Tibial artery (tissue), 4 donors: Measurements from ENCODE around the gene BOD1L1.

ENCODE experiments used
- DNase-seq, 2 donors: peaks; one replicate each; pipeline ENCODE4 v3.0.0-alpha.2; 2019
- H3K27ac ChIP-seq, 2 donors: fragments of 200-600 bp; sonication (generic) in 1 of 2; 1 replicate in 1 of 2; 2 replicates in 1 of 2; pipeline ENCODE4 v1.5.1; 2018 to 2019; ENCODE audit warnings: mild to moderate bottlenecking in 1 of 2
- H3K27me3 ChIP-seq, 2 donors: fragments of 200-600 bp; sonication (generic) in 1 of 2; one replicate each; pipeline versions ENCODE4 v1.5.1 to v1.6.0; 2016 to 2019
- H3K36me3 ChIP-seq, 3 donors: fragments of 200-600 bp; sonication (generic) in 2 of 3; one replicate each; pipeline ENCODE4 v1.5.1; 2016 to 2019; ENCODE audit warnings: mild to moderate bottlenecking in 2 of 3
- H3K4me1 ChIP-seq, 4 donors: fragments of 200-600 bp; sonication (generic) in 2 of 4; 1 replicate in 3 of 4; 2 replicates in 1 of 4; pipeline ENCODE4 v1.5.1; 2016 to 2019
- H3K4me3 ChIP-seq, 2 donors: fragments of 200-600 bp; sonication (generic) in 1 of 2; 1 replicate in 1 of 2; 2 replicates in 1 of 2; pipeline ENCODE4 v1.5.1; 2018 to 2019; ENCODE audit warnings: mild to moderate bottlenecking in 2 of 2
- H3K9me3 ChIP-seq, 3 donors: fragments of 200-600 bp; sonication (generic) in 1 of 3; one replicate each; pipeline ENCODE4 v1.5.1; 2016 to 2019
- CTCF ChIP-seq, 2 experiments: fragments of 200-600 bp in 1 of 2; fragments of 450-650 bp in 1 of 2; IDR thresholded peaks; one replicate each; pipeline ENCODE4 v1.5.1; 2017 to 2019; ENCODE audit warnings: antibody characterized with exemption in 2 of 2, mild to moderate bottlenecking in 1 of 2, moderate library complexity in 1 of 2
- intact Hi-C: fragments of 100-400 bp; cut with DNase I; formaldehyde crosslinking; loops from one replicate; pipeline ENCODE4 v1.15.0; 2023; ENCODE audit warnings: low total_unique reads

The BOD1L1 gene

DNA sequence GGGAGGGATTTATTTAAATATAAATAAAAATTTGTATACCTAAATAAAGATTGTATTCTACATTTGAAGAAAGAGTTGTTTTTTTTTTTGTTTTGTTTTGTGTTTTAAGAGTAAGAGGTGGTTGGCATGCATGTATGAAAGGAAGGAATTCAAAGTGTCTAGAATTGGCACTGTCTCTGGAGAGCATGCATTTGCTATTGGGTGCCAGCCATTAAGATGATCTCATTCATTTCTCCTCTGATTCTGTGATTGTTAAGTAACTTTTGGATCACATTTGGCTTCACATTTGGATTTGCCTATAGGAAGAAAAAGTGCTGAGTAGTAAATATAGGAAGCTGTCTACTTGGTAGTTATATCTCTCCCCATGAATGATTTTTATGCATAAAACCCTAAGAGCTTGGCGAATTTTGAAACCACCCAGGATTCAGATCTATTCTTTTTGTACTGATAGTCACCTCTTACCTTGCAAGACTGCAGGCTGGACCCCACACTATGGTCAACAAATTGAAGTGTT, 7.8 kb upstream of the BOD1L1 start:
- no peak for DNase-seq
- no peak for TF ChIP-seq CTCF (IDR thresholded peaks at IDR 0.05)
- H3K4me3 ChIP-seq = no peak overlapping the region
- no peaks in the 10 kb centered on the region for H3K36me3 ChIP-seq
- H3K4me1 ChIP-seq = peaks cover 0 to 4% (median under 1%) of the 10 kb centered on the region in 4 donors
- intact Hi-C loops = no loop called here
- no peak overlapping the region for H3K27ac ChIP-seq
- H3K9me3 ChIP-seq = no peaks in the 10 kb centered on the region
- no peaks in the 10 kb centered on the region for H3K27me3 ChIP-seq

- Histone ChIP-seq H3K9me3 (no peaks in the 10 kb centered on the region), H3K36me3 (no peaks in the 10 kb centered on the region), H3K4me1 (peaks cover 0 to 2% (median 0%) of the 10 kb centered on the region in 4 donors), H3K4me3 (no peak overlapping the region), H3K27ac (no peak overlapping the region), H3K27me3 (no peaks in the 10 kb centered on the region)
- intact Hi-C loops = no loop called here
- no peak for DNase-seq
- TF ChIP-seq CTCF (IDR thresholded peaks at IDR 0.05) = no peak
Observed at GRCh38 chr4:13633671-13634070, 6.1 kb upstream of the BOD1L1 start.

DNA sequence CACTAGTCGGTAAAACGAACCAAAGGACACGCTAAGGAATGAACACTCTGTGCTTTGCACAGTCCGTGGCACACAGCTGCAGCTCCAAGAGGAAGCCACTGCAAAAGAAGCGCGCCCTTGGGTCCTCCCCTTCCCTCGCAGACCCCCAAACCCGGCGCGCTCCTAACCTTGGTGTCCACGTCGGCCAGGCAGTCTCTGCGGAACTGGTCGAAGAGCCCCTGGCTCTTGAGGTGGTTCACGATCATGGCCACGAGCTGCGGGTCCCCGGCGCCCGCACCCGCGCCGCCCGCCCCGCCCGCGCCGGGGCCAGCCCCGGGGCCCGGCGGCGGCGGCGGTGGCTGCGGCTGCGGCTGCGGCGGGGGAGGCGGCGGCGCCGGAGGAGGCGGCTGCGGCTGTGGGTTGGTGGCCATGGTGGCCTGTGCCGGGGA, 333 bp downstream of the BOD1L1 start:
- DNase-seq = no peak
- H3K4me1 ChIP-seq = peaks cover 0 to 33% (median 18%) of the 10 kb centered on the region in 4 donors
- no peak for TF ChIP-seq CTCF (IDR thresholded peaks at IDR 0.05)
- H3K4me3 ChIP-seq = peak overlapping the region; percentile 80 to 93
- peak overlapping the region; percentile 91 to 95 for H3K27ac ChIP-seq
- no peaks in the 10 kb centered on the region for H3K36me3 ChIP-seq
- H3K27me3 ChIP-seq = no peaks in the 10 kb centered on the region
- intact Hi-C loops = loop anchor here (10.0 kb wide), 1 partner anchor 142 kb away; the partner anchor contains the start of gene RAB28
- H3K9me3 ChIP-seq = no peaks in the 10 kb centered on the region

DNA sequence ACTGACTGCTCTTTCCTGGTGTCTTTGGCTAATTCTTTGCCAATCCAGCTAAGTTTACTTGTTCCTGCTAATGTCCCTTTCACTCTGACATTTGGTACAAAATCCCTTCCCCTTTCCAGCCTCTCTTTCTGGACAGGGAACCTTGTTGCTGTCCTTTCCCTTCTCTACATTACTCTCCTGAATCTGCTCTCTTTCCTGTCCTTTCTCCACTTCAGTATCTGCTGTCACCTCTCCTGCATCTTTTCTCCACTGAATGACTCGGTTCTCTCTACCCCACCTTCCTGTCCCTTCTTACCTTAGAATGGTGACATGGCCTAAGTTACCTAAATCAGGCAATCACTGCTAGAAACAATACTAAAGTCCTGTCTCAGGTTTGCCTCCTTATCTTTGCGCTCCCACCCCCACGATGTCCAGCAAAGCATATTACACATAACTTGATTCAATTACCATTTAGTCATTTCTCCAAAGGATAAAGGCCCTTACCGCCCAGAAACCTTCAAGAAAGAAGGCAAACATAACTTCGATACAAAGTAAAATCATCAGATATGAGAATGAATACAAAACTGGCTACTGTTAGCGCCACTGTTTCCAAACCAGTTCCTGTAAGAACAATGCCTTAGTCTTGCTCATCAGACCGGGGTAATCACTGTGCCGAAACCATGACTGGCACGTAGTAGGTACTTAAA, 890 bp downstream of the BOD1L1 start:
- Histone ChIP-seq H3K27ac (peak overlapping the region; percentile 91 to 95), H3K4me1 (peaks cover 0 to 33% (median 18%) of the 10 kb centered on the region in 4 donors), H3K27me3 (no peaks in the 10 kb centered on the region), H3K9me3 (no peaks in the 10 kb centered on the region), H3K36me3 (no peaks in the 10 kb centered on the region), H3K4me3 (peak overlapping the region; percentile 80 to 93)
- intact Hi-C loops = loop anchor here (10.0 kb wide), 1 partner anchor 142 kb away; the partner anchor contains the start of gene RAB28
- TF ChIP-seq CTCF (IDR thresholded peaks at IDR 0.05) = no peak
- DNase-seq = no peak

DNA sequence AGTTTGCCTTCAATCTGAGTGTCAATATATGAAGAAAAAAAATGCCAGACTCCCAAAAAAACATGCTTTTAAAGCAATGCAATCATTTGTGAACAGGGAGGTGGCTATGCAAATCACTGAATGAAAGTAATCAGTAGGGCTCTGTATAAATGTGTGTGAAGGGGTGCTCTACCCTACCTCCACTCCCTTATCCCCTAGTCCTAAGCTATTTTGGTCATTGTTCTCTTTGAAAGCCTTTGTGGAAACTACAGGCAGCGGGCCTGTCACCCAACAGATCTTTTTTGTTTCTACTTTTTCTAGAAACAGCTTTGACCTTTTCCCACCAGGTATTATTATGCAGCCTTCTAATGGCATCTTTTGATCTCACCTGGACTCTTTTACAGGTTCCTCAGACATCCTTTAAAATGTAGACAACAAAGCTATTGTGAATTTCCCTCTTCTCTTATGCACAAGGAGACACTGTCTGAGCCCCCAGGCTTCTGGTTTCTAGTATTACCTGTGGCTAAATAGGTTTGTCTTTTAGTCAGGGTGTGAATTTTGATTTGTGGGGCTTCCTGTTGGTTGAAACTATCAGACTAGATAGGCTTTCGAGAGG, 9.2 kb downstream of the BOD1L1 start:
- peaks cover 0 to 2% (median 0%) of the 10 kb centered on the region in 4 donors for H3K4me1 ChIP-seq
- no peaks in the 10 kb centered on the region for H3K9me3 ChIP-seq
- no peak overlapping the region for H3K4me3 ChIP-seq
- intact Hi-C loops = no loop called here
- no peak for DNase-seq
- peaks cover 44 to 65% (median 52%) of the 10 kb centered on the region in 3 donors for H3K36me3 ChIP-seq
- H3K27me3 ChIP-seq = no peaks in the 10 kb centered on the region
- no peak for TF ChIP-seq CTCF (IDR thresholded peaks at IDR 0.05)
- H3K27ac ChIP-seq = no peak overlapping the region
